ENCODE data around the gene TGM3.

TGM3 gene

DNA sequence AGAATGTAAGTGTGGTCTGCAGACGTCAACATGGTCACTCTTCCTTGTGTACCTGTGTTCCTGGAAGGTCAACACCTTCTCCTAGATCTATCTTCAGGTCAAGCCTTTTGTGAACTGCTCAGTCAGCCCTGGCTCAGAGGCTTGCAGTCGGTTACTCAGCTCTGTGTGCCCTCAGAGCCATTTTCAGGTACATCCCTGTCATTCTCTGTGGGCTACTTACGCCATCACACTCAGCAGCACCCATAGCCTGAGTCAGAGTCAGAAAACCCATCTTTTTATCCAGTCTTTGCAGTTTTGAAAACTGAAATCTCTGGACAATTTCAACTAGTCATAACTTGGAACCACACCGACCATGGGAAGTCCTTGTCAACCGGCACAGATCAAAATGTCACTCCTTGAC lies 35.3 kb downstream of the TGM3 start:
- ChIA-PET POLR2A (no interaction called here), CTCF (interaction anchor here (1.5 kb wide), 1 partner anchor 123 kb away, joined by 3 read pairs; no protein-coding TSS in a partner anchor)

DNA sequence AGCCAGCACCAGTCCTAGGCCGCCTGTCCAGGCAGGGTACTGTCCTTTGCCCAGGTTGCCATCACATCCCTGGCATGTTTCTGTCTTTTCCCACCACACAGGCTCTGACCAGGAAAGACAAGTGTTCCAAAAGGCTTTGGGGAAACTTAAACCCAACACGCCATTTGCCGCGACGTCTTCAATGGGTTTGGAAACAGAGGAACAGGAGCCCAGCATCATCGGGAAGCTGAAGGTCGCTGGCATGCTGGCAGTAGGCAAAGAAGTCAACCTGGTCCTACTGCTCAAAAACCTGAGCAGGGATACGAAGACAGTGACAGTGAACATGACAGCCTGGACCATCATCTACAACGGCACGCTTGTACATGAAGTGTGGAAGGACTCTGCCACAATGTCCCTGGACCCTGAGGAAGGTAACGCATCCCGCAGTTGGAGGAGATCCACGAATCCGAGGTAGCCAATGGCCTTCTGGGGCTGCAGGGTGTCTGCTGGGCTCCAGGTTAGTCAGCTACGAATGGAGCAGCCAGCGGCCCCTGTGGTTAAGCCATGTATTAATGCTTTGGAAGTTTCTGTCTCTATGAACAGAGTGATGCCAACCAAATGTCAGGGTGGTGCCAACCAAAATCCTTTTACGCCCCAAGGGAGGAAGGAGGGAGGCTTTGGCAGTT lies 36.2 kb downstream of the TGM3 start:
- Histone ChIP-seq H3K9me3 (ENCODE audit: control insufficient read depth, insufficient read depth, low read depth, low read length) (no peaks in the 10 kb centered on the region), H3K4me1 (ENCODE audit: control insufficient read depth, insufficient read depth, low read length) (0 out of 2 replicates have a peak, but pooled peaks cover 3% of the 10 kb centered on the region), H3K36me3 (ENCODE audit: control insufficient read depth in 2 of 2, insufficient read depth in 1 of 2, low read length in 2 of 2) (no peaks in the 10 kb centered on the region), H3K27ac (ENCODE audit: extremely low read depth, low read depth, low read length) (no peak overlapping the region), H3K4me3 (ENCODE audit: low read depth, low read length) (no peak overlapping the region)
- CTCF ChIA-PET, result interaction anchor here (0.7 to 1.5 kb wide), 2 partner anchors 124 to 126 kb away, joined by 3 read pairs; no protein-coding TSS in a partner anchor
- TF ChIP-seq ZEB2 (tag by site-specific recombination; IDR thresholded peaks at IDR 0.05), result no peak
- POLR2A ChIA-PET, result no interaction called here

More for the DNA sequence above, 35.3 kb downstream of the TGM3 start:
- Histone ChIP-seq H3K36me3 (ENCODE audit: control insufficient read depth in 2 of 2, insufficient read depth in 1 of 2, low read length in 2 of 2) (no peaks in the 10 kb centered on the region), H3K27ac (ENCODE audit: extremely low read depth, low read depth, low read length) (no peak overlapping the region), H3K4me3 (ENCODE audit: low read depth, low read length) (no peak overlapping the region), H3K9me3 (ENCODE audit: control insufficient read depth, insufficient read depth, low read depth, low read length) (no peaks in the 10 kb centered on the region), H3K4me1 (ENCODE audit: control insufficient read depth, insufficient read depth, low read length) (0 out of 2 replicates have a peak, but pooled peaks cover 3% of the 10 kb centered on the region)
- TF ChIP-seq ZFP3 (tag by site-specific recombination; IDR thresholded peaks at IDR 0.05; ENCODE audit: low read depth) (no peak), ZNF660 (tag by site-specific recombination; IDR thresholded peaks at IDR 0.05) (no peak), ZNF311 (tag by site-specific recombination; IDR thresholded peaks at IDR 0.05; ENCODE audit: borderline replicate concordance) (no peak), BCL11B (tag by site-specific recombination; IDR thresholded peaks at IDR 0.05; ENCODE audit: low read depth) (no peak), RBAK (tag by site-specific recombination; IDR thresholded peaks at IDR 0.05) (no peak)
- TF ChIP-seq, protein P1, sequence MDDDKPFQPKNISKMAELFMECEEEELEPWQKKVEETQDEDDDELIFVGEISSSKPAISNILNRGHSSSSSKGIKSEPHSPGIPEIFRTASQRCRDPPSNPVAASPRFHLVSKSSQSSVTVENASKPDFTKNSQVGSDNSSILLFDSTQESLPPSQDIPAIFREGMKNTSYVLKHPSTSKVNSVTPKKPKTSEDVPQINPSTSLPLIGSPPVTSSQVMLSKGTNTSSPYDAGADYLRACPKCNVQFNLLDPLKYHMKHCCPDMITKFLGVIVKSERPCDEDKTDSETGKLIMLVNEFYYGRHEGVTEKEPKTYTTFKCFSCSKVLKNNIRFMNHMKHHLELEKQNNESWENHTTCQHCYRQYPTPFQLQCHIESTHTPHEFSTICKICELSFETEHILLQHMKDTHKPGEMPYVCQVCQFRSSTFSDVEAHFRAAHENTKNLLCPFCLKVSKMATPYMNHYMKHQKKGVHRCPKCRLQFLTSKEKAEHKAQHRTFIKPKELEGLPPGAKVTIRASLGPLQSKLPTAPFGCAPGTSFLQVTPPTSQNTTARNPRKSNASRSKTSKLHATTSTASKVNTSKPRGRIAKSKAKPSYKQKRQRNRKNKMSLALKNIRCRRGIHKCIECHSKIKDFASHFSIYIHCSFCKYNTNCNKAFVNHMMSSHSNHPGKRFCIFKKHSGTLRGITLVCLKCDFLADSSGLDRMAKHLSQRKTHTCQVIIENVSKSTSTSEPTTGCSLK (tag by site-specific recombination; IDR thresholded peaks at IDR 0.05), result no peak
- TF ChIP-seq, protein P2, sequence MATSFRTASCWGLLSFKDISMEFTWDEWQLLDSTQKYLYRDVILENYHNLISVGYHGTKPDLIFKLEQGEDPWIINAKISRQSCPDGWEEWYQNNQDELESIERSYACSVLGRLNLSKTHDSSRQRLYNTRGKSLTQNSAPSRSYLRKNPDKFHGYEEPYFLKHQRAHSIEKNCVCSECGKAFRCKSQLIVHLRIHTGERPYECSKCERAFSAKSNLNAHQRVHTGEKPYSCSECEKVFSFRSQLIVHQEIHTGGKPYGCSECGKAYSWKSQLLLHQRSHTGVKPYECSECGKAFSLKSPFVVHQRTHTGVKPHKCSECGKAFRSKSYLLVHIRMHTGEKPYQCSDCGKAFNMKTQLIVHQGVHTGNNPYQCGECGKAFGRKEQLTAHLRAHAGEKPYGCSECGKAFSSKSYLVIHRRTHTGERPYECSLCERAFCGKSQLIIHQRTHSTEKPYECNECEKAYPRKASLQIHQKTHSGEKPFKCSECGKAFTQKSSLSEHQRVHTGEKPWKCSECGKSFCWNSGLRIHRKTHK (tag by site-specific recombination; IDR thresholded peaks at IDR 0.05), result no peak

DNA sequence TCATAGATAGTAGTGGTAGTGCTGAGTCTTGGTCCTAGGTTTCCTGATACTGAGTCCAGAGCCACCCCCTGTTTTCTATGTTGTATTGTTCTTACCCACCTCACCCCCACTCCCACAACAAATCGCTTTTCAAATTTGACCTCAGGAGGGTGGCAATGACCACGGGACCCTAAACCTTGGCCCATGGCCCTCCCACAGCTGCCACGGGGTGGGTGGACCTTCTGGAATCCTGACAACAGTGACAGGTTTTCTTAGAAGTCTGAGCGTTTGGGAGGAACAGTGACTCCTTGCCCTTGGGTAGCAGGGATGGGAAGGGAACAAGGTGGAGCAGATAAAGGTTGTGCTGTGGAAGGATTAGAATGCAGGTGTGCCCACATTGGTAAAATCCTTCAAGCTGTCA lies 36.9 kb downstream of the TGM3 start:
- ChIA-PET POLR2A (no interaction called here), CTCF (interaction anchor here (0.7 to 1.4 kb wide), 2 partner anchors 55 to 123 kb away, joined by 4 read pairs; no protein-coding TSS in a partner anchor)
- Histone ChIP-seq H3K4me3 (ENCODE audit: low read depth, low read length) (no peak overlapping the region), H3K9me3 (ENCODE audit: control insufficient read depth, insufficient read depth, low read depth, low read length) (no peaks in the 10 kb centered on the region), H3K36me3 (ENCODE audit: control insufficient read depth in 2 of 2, insufficient read depth in 1 of 2, low read length in 2 of 2) (no peaks in the 10 kb centered on the region), H3K27ac (ENCODE audit: extremely low read depth, low read depth, low read length) (no peak overlapping the region), H3K4me1 (ENCODE audit: control insufficient read depth, insufficient read depth, low read length) (0 out of 2 replicates have a peak, but pooled peaks cover 3% of the 10 kb centered on the region)
- TF ChIP-seq ZNF175 (tag by site-specific recombination; IDR thresholded peaks at IDR 0.05), result no peak
- no peak for TF ChIP-seq ZNF221 (tag by site-specific recombination; IDR thresholded peaks at IDR 0.05; ENCODE audit: borderline replicate concordance)
- TF ChIP-seq ZNF660 (tag by site-specific recombination; IDR thresholded peaks at IDR 0.05), result no peak
- TF ChIP-seq ZBTB17 (tag by site-specific recombination; IDR thresholded peaks at IDR 0.05), result no peak
- no peak for TF ChIP-seq ZNF404 (tag by site-specific recombination; IDR thresholded peaks at IDR 0.05)
- no peak for TF ChIP-seq TRIM28 (IDR thresholded peaks at IDR 0.05; ENCODE audit: borderline replicate concordance, low read length)
- TF ChIP-seq ZNF426 (tag by site-specific recombination; IDR thresholded peaks at IDR 0.05), result no peak
- TF ChIP-seq ZNF558 (tag by site-specific recombination; IDR thresholded peaks at IDR 0.05), result no peak
- no peak for TF ChIP-seq ZNF549 (tag by site-specific recombination; IDR thresholded peaks at IDR 0.05)

All from HEK293 (cell line).